HAP-1 (cell line): ENCODE measurements around the gene ENOX1.

ENCODE experiments used
- DNase-seq, 2 experiments: peaks; one replicate each; pipeline ENCODE4 v3.0.0-alpha.2; 2016 to 2020; ENCODE audit warnings: low spot score in 2 of 2
- H3K27me3 ChIP-seq: fragments of 250-450 bp; sonication (Bioruptor Pico); 2 replicates; pipeline ENCODE4 v1.5.1; 2020; ENCODE audit warnings: low read depth, mild to moderate bottlenecking, moderate library complexity
- H3K36me3 ChIP-seq: fragments of 250-450 bp; sonication (Bioruptor Pico); replicated peaks from 2 replicates; pipeline ENCODE4 v1.5.1; 2020; ENCODE audit warnings: mild to moderate bottlenecking
- H3K4me1 ChIP-seq: fragments of 250-450 bp; sonication (Bioruptor Pico); 2 replicates; pipeline ENCODE4 v1.5.1; 2020; ENCODE audit warnings: mild to moderate bottlenecking
- H3K4me3 ChIP-seq: fragments of 250-450 bp; sonication (Bioruptor Pico); 2 replicates; pipeline ENCODE4 v1.5.1; 2020; ENCODE audit warnings: mild to moderate bottlenecking, moderate library complexity
- H3K9me3 ChIP-seq: fragments of 250-450 bp; sonication (Bioruptor Pico); 2 replicates; pipeline ENCODE4 v1.5.1; 2020; ENCODE audit warnings: mild to moderate bottlenecking, moderate library complexity
- in situ Hi-C: fragments of 300-500 bp; cut with MboI; formaldehyde crosslinking; loops from 3 replicates; pipeline ENCODE4 v1.14.3; 2020; ENCODE audit warnings: low sequenced_read_pairs, inconsistent platforms, mixed read lengths

Gene ENOX1

DNA sequence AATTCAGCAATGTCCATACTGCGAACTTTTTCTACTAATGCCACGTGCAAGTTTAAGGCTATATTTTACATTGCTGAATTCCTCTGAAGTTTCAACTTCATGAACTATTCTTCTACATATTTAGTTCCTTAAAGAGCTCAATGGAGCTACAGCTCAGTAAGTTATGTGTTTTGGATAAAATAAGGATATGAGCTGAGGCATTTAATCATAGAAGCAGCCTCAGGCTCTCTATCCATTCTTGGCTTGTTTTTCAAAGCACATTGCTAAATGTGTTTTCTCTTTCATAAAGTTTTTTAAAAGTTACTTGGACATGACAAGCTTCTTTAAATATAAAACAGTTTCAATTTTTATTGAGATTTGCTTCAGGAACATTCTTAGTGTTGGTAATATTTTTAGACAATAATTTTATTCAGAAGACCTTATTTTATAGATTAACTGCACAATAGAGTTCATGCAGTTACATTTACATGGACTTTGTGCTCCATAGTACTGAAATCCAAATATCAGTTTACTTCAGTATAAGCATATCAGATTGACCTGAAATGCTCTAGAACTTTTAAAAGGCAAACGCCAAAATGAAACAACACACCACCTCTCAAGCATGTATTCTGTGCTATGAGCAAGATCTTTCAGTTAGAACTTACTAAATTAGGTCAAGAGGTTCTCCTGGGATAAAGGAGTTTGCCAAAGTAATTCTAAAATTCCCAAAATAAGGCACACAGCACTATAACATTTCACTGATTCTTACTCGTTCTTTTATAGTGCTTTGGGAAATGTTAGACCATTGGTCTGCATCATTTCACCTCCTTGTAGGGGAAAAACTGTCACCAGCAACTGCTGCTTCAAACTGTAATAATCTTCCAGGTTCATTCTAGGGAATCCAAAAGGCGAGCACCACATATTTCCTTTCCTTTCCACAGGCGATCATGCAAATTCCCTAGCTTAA, 275.5 kb downstream of the ENOX1 start:
- DNase-seq: peak in 1 of 2 experiments; percentile 88
- in situ Hi-C loops: no loop called here
- H3K4me3 ChIP-seq: no peak overlapping the region
- no peaks in the 10 kb centered on the region for H3K9me3 ChIP-seq
- H3K36me3 ChIP-seq: no peaks in the 10 kb centered on the region
- H3K27me3 ChIP-seq: no peaks in the 10 kb centered on the region
- peaks cover 24% of the 10 kb centered on the region for H3K4me1 ChIP-seq

DNA sequence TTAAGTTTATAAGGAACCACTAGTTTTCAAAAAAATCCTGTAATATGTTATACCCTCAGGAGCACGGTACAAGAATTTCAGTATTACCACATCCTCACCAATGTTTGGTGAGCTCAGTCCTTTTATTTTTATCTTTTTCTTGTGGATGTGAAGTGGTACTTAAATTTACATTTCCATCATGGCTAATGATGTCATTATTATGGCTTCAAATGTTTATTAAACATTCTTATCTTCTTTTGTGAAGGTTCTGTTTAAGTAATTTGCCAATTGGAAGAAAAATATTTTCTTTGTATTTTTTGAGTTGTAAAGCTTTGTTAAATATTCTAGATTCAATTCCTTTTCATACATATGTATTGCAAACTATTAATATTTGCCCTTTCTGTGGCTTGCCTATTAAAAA, 291.0 kb downstream of the ENOX1 start:
- Histone ChIP-seq H3K27me3 (no peaks in the 10 kb centered on the region), H3K36me3 (no peaks in the 10 kb centered on the region), H3K9me3 (no peaks in the 10 kb centered on the region), H3K4me1 (peaks cover 3% of the 10 kb centered on the region; the same call in 1 of the 2 replicates), H3K4me3 (no peak overlapping the region)
- in situ Hi-C loops: no loop called here
- DNase-seq: no peak

DNA sequence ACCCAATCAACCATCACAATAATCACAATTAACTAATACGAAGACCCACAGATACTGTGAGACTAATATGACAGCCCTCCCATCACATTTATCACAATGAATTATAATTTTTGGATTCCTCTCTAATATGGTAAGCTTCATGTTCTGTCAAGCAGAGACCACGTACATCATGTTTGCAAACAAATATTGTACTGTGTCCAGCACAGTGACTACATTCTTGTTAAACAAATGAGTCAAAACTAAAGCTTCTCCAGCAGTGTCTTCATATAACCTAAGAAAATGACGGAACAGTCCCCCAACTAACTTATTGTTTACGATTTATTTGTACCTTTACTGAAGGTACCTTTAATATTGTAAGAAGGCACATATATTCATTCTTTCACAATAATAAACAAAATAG, 292.6 kb downstream of the ENOX1 start:
- in situ Hi-C loops: no loop called here
- H3K36me3 ChIP-seq: no peaks in the 10 kb centered on the region
- no peak for DNase-seq
- H3K4me1 ChIP-seq: peaks cover 3% of the 10 kb centered on the region; the same call in 1 of the 2 replicates
- H3K9me3 ChIP-seq: no peaks in the 10 kb centered on the region
- H3K4me3 ChIP-seq: no peak overlapping the region
- no peaks in the 10 kb centered on the region for H3K27me3 ChIP-seq

DNA sequence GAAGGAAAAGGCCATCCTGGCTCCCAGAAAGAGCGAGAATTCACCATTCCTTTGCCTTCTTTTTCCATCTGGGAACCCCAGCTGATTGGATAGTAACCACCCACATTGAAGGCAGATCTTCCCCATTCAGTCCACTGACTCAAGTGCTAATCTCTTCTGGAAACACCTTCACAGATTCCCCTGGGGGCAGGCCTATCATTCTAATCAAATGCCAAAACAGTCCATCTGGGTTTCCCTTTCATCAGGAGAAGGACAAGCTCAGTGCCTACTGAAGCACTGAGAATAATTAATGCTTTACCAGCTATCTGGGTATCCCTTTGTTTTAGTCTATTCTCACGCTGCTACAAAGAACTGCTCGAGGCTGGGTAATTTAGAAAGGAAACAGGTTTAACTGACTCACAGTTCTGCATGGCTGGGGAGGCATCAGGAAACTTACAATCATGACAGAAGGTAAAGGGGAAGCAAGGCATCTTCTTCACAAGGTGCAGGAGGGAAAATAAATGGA, 293.2 kb downstream of the ENOX1 start:
- in situ Hi-C loops: no loop called here
- Histone ChIP-seq H3K27me3 (no peaks in the 10 kb centered on the region), H3K36me3 (no peaks in the 10 kb centered on the region), H3K4me3 (no peak overlapping the region), H3K9me3 (no peaks in the 10 kb centered on the region), H3K4me1 (peaks cover 3% of the 10 kb centered on the region; the same call in 1 of the 2 replicates)
- no peak for DNase-seq

DNA sequence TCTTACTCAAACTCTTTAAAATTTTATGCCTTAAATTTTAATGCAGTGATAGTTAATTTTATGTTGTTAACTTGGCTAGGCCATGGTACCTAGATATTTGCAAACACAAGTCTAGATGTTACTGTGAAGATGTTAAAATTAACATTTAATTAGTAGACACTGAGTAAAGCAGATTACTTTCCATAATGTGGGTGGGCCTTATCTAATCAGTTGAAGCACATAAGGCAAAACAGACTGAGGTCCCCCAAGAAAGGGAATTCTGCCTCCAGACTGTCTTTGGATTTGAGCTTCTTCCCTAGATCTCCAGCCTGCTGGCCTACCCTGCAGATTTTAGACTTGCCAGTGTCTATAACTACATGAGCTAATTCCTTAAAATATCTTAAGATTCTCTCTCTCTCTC, 294.0 kb downstream of the ENOX1 start:
- DNase-seq: no peak
- Histone ChIP-seq H3K4me3 (no peak overlapping the region), H3K9me3 (no peaks in the 10 kb centered on the region), H3K27me3 (no peaks in the 10 kb centered on the region), H3K4me1 (peaks cover 3% of the 10 kb centered on the region; the same call in 1 of the 2 replicates), H3K36me3 (no peaks in the 10 kb centered on the region)
- in situ Hi-C loops: no loop called here

DNA sequence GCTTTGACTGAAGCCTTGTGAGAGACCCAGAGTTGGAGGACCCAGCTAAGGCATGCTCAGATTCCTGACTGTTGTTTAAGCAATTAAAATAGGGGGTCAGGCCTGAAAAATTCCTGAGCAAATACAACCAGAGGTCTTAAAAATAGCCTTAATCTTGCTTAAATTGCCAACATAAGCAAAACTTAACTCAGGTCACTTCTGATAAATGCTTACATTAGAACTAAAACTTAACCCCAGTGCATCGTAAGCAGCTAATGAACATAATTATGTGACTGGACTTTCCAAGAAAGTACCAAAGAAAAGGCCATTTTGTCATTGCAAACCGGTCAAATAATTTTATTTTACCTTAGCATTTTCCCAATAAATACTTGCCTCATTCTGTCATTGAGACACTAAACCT, 294.5 kb downstream of the ENOX1 start:
- DNase-seq: no peak
- Histone ChIP-seq H3K9me3 (no peaks in the 10 kb centered on the region), H3K27me3 (no peaks in the 10 kb centered on the region), H3K36me3 (no peaks in the 10 kb centered on the region), H3K4me3 (no peak overlapping the region), H3K4me1 (peaks cover 3% of the 10 kb centered on the region; the same call in 1 of the 2 replicates)
- in situ Hi-C loops: no loop called here

DNA sequence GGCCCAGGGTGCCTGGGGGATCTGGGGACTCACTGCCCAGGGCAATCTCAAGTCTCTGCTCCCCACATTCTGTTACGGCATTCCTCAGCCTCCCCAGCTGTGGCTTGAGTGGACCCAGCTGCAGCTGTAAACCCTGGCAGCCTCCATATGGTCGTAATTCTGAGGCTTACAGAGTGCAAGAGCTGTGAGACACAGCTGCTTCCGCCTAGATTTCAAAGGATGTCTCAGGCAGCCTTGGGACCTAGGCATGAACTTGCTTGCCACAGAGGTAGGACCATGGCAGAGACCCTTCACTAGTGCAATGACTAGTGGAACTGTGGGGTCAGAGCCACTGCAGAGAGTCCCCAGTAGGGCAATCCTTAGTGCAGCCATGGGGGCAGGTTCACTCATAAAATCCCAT, 297.5 kb downstream of the ENOX1 start:
- Histone ChIP-seq H3K4me3 (no peak overlapping the region), H3K9me3 (no peaks in the 10 kb centered on the region), H3K27me3 (no peaks in the 10 kb centered on the region), H3K36me3 (no peaks in the 10 kb centered on the region), H3K4me1 (no peaks in the 10 kb centered on the region)
- no peak for DNase-seq
- in situ Hi-C loops: no loop called here

DNA sequence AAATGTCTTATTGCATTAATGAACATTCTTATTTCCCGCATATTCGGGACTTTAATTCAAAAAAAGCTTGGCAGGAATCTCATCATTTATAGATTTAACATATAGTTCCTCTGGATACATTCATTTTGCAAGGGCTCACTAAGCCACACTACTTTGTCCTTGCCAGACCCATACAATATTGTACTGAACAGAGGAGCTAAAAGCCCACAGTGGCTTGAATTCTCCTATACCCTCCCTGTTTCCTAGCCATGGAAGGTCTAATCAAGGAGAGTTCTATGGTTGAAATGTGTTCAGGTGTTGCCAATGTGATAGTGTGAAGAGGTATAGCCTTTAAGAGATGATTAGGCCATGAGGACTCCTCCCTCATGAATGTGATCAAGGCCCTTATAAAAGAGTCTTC, 298.9 kb downstream of the ENOX1 start:
- no peak for DNase-seq
- H3K4me1 ChIP-seq: no peaks in the 10 kb centered on the region
- H3K4me3 ChIP-seq: no peak overlapping the region
- in situ Hi-C loops: no loop called here
- no peaks in the 10 kb centered on the region for H3K27me3 ChIP-seq
- H3K36me3 ChIP-seq: no peaks in the 10 kb centered on the region
- no peaks in the 10 kb centered on the region for H3K9me3 ChIP-seq

DNA sequence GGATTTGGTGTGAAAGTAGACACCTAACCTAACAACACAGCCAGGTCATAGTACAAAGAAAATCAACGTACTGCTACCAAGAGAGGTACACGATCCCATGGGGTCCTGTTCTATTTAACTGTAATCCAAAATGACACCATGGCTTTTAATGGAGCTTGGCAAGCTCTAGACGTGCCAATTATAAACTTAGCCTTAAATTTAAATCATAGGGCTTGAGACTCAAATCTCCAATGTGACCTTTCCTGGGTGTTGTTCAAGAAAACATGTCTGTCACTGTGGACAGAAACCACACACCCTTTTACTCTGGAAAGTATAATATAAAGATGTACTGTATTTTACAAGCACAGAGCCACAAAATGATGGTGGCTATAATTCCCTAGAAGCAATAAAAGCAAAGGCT, 299.3 kb downstream of the ENOX1 start:
- no peak for DNase-seq
- no peak overlapping the region for H3K4me3 ChIP-seq
- in situ Hi-C loops: no loop called here
- H3K27me3 ChIP-seq: no peaks in the 10 kb centered on the region
- H3K4me1 ChIP-seq: no peaks in the 10 kb centered on the region
- H3K9me3 ChIP-seq: no peaks in the 10 kb centered on the region
- H3K36me3 ChIP-seq: no peaks in the 10 kb centered on the region

DNA sequence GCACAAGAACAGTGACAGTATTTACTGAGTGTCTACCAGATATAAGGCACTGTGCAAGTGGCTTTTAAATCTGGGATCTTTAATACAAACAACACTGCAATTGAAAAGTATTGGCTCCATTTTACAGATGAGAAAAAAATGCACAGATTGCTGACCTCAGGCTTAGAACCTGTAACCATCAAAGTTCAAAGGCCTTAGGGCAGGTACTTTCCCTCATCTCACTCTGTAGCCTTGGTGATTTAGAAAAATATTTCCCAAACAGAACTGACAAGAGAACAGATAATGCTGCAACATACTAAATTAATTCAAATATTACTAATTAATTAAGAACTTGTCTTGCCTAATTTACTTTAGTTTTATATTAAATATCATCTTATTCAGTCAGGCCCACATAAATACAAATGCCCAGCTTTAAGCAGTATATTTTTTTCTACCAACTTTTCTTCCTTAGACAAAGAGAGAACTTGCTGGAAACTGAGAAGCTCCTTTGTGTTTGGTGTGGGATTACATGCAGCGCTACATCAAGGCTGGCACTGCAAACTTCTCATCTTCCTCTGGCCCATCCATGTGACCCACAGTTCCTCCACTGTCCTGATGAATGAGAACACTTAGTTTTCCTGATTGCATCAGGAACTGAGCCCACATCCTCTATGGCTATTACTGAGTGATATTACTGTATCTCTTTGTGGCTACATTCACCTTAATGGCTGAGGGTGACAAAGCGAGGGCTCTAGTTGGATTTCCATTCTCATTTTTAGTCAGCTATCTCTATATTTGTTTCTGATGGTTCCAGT, 302.1 kb downstream of the ENOX1 start:
- no peaks in the 10 kb centered on the region for H3K36me3 ChIP-seq

DNA sequence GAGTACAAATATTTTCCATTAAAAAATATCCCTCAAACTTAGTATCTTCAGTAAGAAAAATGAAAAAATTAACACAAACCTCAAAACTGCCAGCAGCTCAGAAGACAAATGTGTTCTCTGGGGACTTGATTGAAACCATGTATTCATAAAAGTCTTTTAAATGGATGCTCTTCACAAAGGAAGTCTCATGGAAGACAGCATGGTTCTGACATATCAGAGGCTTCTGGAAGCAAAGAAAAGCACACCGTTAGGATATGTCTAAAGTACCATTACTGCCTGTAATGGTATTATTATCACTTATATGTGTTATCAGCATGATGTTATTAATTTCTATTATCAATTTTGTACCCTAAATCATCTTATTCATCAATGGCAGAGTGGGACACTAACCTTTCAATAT, 302.8 kb downstream of the ENOX1 start:
- Histone ChIP-seq H3K4me1 (no peaks in the 10 kb centered on the region), H3K27me3 (no peaks in the 10 kb centered on the region), H3K36me3 (no peaks in the 10 kb centered on the region), H3K4me3 (no peak overlapping the region), H3K9me3 (no peaks in the 10 kb centered on the region)
- in situ Hi-C loops: no loop called here
- no peak for DNase-seq

More for the DNA sequence above, 302.1 kb downstream of the ENOX1 start:
- Histone ChIP-seq H3K27me3 (no peaks in the 10 kb centered on the region), H3K9me3 (no peaks in the 10 kb centered on the region), H3K4me3 (no peak overlapping the region), H3K4me1 (no peaks in the 10 kb centered on the region)
- no peak for DNase-seq
- in situ Hi-C loops: no loop called here

DNA sequence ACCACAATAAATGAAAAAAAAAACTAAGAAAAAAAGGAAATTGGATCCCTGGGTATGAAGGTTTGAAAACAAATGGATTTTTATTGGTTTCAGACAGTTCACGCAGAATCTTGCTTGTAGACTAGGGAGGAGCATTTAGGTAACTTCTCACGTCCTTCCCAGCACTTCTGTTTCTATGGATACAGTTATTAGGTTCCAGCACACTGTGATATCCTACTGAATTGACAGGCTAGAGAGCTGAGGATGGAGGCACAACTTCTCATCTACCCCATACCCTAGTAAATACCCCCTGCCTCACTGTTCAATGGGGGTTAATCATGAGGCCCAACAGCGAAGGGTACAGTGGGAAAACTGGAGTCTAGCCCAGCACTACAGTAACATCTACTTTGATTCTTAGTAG, 304.1 kb downstream of the ENOX1 start:
- no peaks in the 10 kb centered on the region for H3K36me3 ChIP-seq
- no peak overlapping the region for H3K4me3 ChIP-seq
- no peaks in the 10 kb centered on the region for H3K4me1 ChIP-seq
- DNase-seq: no peak
- no peaks in the 10 kb centered on the region for H3K27me3 ChIP-seq
- H3K9me3 ChIP-seq: no peaks in the 10 kb centered on the region
- in situ Hi-C loops: no loop called here

DNA sequence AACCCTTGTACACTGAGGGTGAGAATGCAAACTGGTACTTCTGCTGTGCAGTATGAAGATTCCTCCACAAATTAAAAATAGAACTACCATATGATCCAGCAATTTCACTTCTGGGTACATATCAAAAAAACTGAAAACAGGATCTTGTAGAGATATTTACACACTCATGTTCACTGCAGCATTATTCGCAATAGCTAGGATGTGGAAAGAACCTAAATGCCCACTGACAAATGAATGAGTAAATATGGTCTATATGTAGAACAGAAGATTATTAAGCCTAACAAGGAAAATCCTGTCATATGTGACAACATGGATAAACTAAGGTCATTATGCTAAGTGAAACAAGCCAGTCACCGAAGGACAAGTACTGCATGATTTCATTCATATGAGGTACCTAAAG, 304.7 kb downstream of the ENOX1 start:
- no peak overlapping the region for H3K4me3 ChIP-seq
- H3K4me1 ChIP-seq: no peaks in the 10 kb centered on the region
- H3K9me3 ChIP-seq: no peaks in the 10 kb centered on the region
- no peak for DNase-seq
- in situ Hi-C loops: no loop called here
- H3K36me3 ChIP-seq: no peaks in the 10 kb centered on the region
- no peaks in the 10 kb centered on the region for H3K27me3 ChIP-seq

DNA sequence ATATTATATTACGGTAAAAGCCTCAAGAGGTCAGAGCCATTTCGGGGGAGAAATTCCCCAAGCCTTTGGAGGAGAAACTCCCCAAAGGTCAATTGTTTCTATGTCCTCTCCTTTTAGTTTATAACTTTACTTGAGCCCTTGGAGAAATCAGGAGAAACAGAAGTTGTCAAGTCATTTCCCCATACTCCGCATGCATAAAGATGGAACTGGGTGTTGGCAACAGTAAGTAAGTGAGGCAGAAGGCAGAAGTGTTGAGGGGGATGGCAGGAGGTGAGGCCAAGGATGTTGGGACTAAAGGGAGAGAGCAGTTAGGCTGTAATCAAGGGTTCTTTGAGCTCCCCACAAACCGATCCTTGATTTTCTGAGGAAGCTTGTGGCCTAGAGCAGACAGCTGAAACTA, 307.9 kb downstream of the ENOX1 start:
- DNase-seq: no peak
- Histone ChIP-seq H3K4me3 (no peak overlapping the region), H3K9me3 (no peaks in the 10 kb centered on the region), H3K4me1 (no peaks in the 10 kb centered on the region), H3K27me3 (no peaks in the 10 kb centered on the region), H3K36me3 (no peaks in the 10 kb centered on the region)
- in situ Hi-C loops: no loop called here
